HG02623 (cell line): ENCODE measurements around the gene SLC22A3.

Experiments
- ATAC-seq: cut with Tn5 transposase; IDR thresholded peaks from one replicate; pipeline ENCODE4 v1.9.1; 2021; ENCODE audit warnings: moderate library complexity; ENCODE audit not compliant: unreplicated experiment

Gene SLC22A3

GRCh38 chr6:160333841-160334240 is 14.3 kb upstream of the SLC22A3 start:
- ATAC-seq = no peak

GRCh38 chr6:160336200-160336599 is 12.0 kb upstream of the SLC22A3 start:
- ATAC-seq = no peak

GRCh38 chr6:160337301-160337700 is 10.9 kb upstream of the SLC22A3 start:
- no peak for ATAC-seq

GRCh38 chr6:160337991-160338390 is 10.2 kb upstream of the SLC22A3 start:
- ATAC-seq = no peak

GRCh38 chr6:160343144-160343543 is 5.0 kb upstream of the SLC22A3 start:
- ATAC-seq = no peak

- ATAC-seq = no peak
Measured at GRCh38 chr6:160344271-160344670, 3.9 kb upstream of the SLC22A3 start.

GRCh38 chr6:160347259-160348222 is 637 bp upstream of the SLC22A3 start:
- no peak for ATAC-seq

GRCh38 chr6:160349020-160349441 is 853 bp downstream of the SLC22A3 start:
- no peak for ATAC-seq

- ATAC-seq = no peak
Measured at GRCh38 chr6:160349814-160350350, 1.7 kb downstream of the SLC22A3 start.

GRCh38 chr6:160353950-160354496 is 5.8 kb downstream of the SLC22A3 start:
- ATAC-seq = no peak

GRCh38 chr6:160355001-160355400 is 6.8 kb downstream of the SLC22A3 start:
- ATAC-seq = no peak

- ATAC-seq = no peak
Measured at GRCh38 chr6:160356074-160356744, 8.0 kb downstream of the SLC22A3 start.

- ATAC-seq = no peak
Measured at GRCh38 chr6:160357088-160357487, 8.9 kb downstream of the SLC22A3 start.

GRCh38 chr6:160358225-160359119 is 10.3 kb downstream of the SLC22A3 start:
- no peak for ATAC-seq

GRCh38 chr6:160360955-160361354 is 12.8 kb downstream of the SLC22A3 start:
- no peak for ATAC-seq

GRCh38 chr6:160362556-160362955 is 14.4 kb downstream of the SLC22A3 start:
- no peak for ATAC-seq

- no peak for ATAC-seq
Measured at GRCh38 chr6:160363016-160363996, 15.1 kb downstream of the SLC22A3 start.

GRCh38 chr6:160365117-160365516 is 16.9 kb downstream of the SLC22A3 start:
- no peak for ATAC-seq
